ENCODE measurements around the gene ETV1.

ETV1 gene

GRCh38 chr7:13991791-13992595, 2.5 kb upstream of the ETV1 start:
- POLR2A ChIA-PET, result interaction anchor here (0.7 kb wide), 1 partner anchor 464 kb away, joined by 3 read pairs; no protein-coding TSS in a partner anchor
- peaks cover 0 to 8% (median 2%) of the 10 kb centered on the region in 5 experiments for H3K27me3 ChIP-seq (replicated peaks in 2 of 5; ENCODE audit: control insufficient read depth in 4 of 5, insufficient read depth in 5 of 5, low read length in 4 of 5)
- H3K36me3 ChIP-seq (ENCODE audit: control insufficient read depth in 4 of 4, insufficient read depth in 4 of 4, low read length in 3 of 4), result no peaks in the 10 kb centered on the region
- H3K27ac ChIP-seq (ENCODE audit: insufficient read depth in 1 of 2, low read depth in 1 of 2, low read length in 2 of 2, poor library complexity in 1 of 2, severe bottlenecking in 2 of 2), result peak overlapping the region in 1 of 2 experiments; percentile 79
- WGBS (ENCODE audit: insufficient coverage), result 93% methylated on average over 2 of the region's 12 CpGs
- peaks cover 10 to 35% (median 29%) of the 10 kb centered on the region in 4 experiments for H3K4me1 ChIP-seq (ENCODE audit: control extremely low read depth in 1 of 4, control insufficient read depth in 4 of 4, insufficient read depth in 4 of 4, low read length in 3 of 4)
- no peaks in the 10 kb centered on the region for H3K9me3 ChIP-seq (ENCODE audit: control extremely low read depth in 1 of 5, control insufficient read depth in 4 of 5, insufficient read depth in 2 of 5, low read depth in 1 of 5, low read length in 4 of 5)
- peak overlapping the region in 6 of 7 experiments; percentile 71 to 89 (median 80) for H3K4me3 ChIP-seq (ENCODE audit: control insufficient read depth in 1 of 7, extremely low read depth in 1 of 7, insufficient read depth in 4 of 7, low read depth in 2 of 7, low read length in 6 of 7)
- no peak for DNase-seq
- CTCF ChIA-PET, result interaction anchor here (1.1 to 2.6 kb wide), 5 partner anchors 12 to 465 kb away, joined by 3 to 10 read pairs (median 4); no protein-coding TSS in a partner anchor

- ChIA-PET CTCF (interaction anchor here (1.1 to 2.6 kb wide), 5 partner anchors 11 to 465 kb away, joined by 3 to 10 read pairs (median 4); no protein-coding TSS in a partner anchor), POLR2A (no interaction called here)
- Histone ChIP-seq H3K4me1 (ENCODE audit: control extremely low read depth in 1 of 4, control insufficient read depth in 4 of 4, insufficient read depth in 4 of 4, low read length in 3 of 4) (peaks cover 10 to 35% (median 29%) of the 10 kb centered on the region in 4 experiments), H3K27ac (ENCODE audit: insufficient read depth in 1 of 2, low read depth in 1 of 2, low read length in 2 of 2, poor library complexity in 1 of 2, severe bottlenecking in 2 of 2) (peak overlapping the region in 1 of 2 experiments; percentile 79), H3K36me3 (ENCODE audit: control insufficient read depth in 4 of 4, insufficient read depth in 4 of 4, low read length in 3 of 4) (no peaks in the 10 kb centered on the region), H3K27me3 (replicated peaks in 2 of 5; ENCODE audit: control insufficient read depth in 4 of 5, insufficient read depth in 5 of 5, low read length in 4 of 5) (peaks cover 0 to 11% (median 2%) of the 10 kb centered on the region in 5 experiments), H3K9me3 (ENCODE audit: control extremely low read depth in 1 of 5, control insufficient read depth in 4 of 5, insufficient read depth in 2 of 5, low read depth in 1 of 5, low read length in 4 of 5) (no peaks in the 10 kb centered on the region), H3K4me3 (ENCODE audit: control insufficient read depth in 1 of 7, extremely low read depth in 1 of 7, insufficient read depth in 4 of 7, low read depth in 2 of 7, low read length in 6 of 7) (peak overlapping the region; percentile 46 to 89 (median 78))
- WGBS (ENCODE audit: insufficient coverage), result under 1% methylated on average over 25 of the region's 38 CpGs
- peak; percentile 93 to 94 (median 94) for DNase-seq
Observed at GRCh38 chr7:13990984-13991790, 1.7 kb upstream of the ETV1 start.

- no peaks in the 10 kb centered on the region for H3K36me3 ChIP-seq (ENCODE audit: control insufficient read depth in 4 of 4, insufficient read depth in 4 of 4, low read length in 3 of 4)
- peaks cover 10 to 35% (median 29%) of the 10 kb centered on the region in 4 experiments for H3K4me1 ChIP-seq (ENCODE audit: control extremely low read depth in 1 of 4, control insufficient read depth in 4 of 4, insufficient read depth in 4 of 4, low read length in 3 of 4)
- POLR2A ChIA-PET, result no interaction called here
- H3K9me3 ChIP-seq (ENCODE audit: control extremely low read depth in 1 of 5, control insufficient read depth in 4 of 5, insufficient read depth in 2 of 5, low read depth in 1 of 5, low read length in 4 of 5), result no peaks in the 10 kb centered on the region
- CTCF ChIA-PET, result interaction anchor here (2.6 kb wide), 1 partner anchor 10 kb away, joined by 10 read pairs; no protein-coding TSS in a partner anchor
- H3K27ac ChIP-seq (ENCODE audit: insufficient read depth in 1 of 2, low read depth in 1 of 2, low read length in 2 of 2, poor library complexity in 1 of 2, severe bottlenecking in 2 of 2), result peak overlapping the region in 1 of 2 experiments; percentile 57
- WGBS (ENCODE audit: insufficient coverage), result 0% methylated on average over 18 of the region's 24 CpGs
- peaks cover 0 to 14% (median 2%) of the 10 kb centered on the region in 5 experiments for H3K27me3 ChIP-seq (replicated peaks in 2 of 5; ENCODE audit: control insufficient read depth in 4 of 5, insufficient read depth in 5 of 5, low read length in 4 of 5)
- peak overlapping the region; percentile 46 to 89 (median 78) for H3K4me3 ChIP-seq (ENCODE audit: control insufficient read depth in 1 of 7, extremely low read depth in 1 of 7, insufficient read depth in 4 of 7, low read depth in 2 of 7, low read length in 6 of 7)
- peak in 2 of 3 donors; percentile 67 to 72 for DNase-seq
Observed at GRCh38 chr7:13990319-13990983, 985 bp upstream of the ETV1 start.

- peaks cover 10 to 35% (median 29%) of the 10 kb centered on the region in 4 experiments for H3K4me1 ChIP-seq (ENCODE audit: control extremely low read depth in 1 of 4, control insufficient read depth in 4 of 4, insufficient read depth in 4 of 4, low read length in 3 of 4)
- POLR2A ChIA-PET, result no interaction called here
- H3K27me3 ChIP-seq (replicated peaks in 2 of 5; ENCODE audit: control insufficient read depth in 4 of 5, insufficient read depth in 5 of 5, low read length in 4 of 5), result peaks cover 0 to 14% (median 2%) of the 10 kb centered on the region in 5 experiments
- CTCF ChIA-PET, result interaction anchor here (2.6 kb wide), 1 partner anchor 10 kb away, joined by 10 read pairs; no protein-coding TSS in a partner anchor
- H3K36me3 ChIP-seq (ENCODE audit: control insufficient read depth in 4 of 4, insufficient read depth in 4 of 4, low read length in 3 of 4), result no peaks in the 10 kb centered on the region
- peak overlapping the region; percentile 47 to 89 (median 78) for H3K4me3 ChIP-seq (ENCODE audit: control insufficient read depth in 1 of 7, extremely low read depth in 1 of 7, insufficient read depth in 4 of 7, low read depth in 2 of 7, low read length in 6 of 7)
- 0% methylated on average over 11 of the region's 13 CpGs for WGBS (ENCODE audit: insufficient coverage)
- H3K9me3 ChIP-seq (ENCODE audit: control extremely low read depth in 1 of 5, control insufficient read depth in 4 of 5, insufficient read depth in 2 of 5, low read depth in 1 of 5, low read length in 4 of 5), result no peaks in the 10 kb centered on the region
- H3K27ac ChIP-seq (ENCODE audit: insufficient read depth in 1 of 2, low read depth in 1 of 2, low read length in 2 of 2, poor library complexity in 1 of 2, severe bottlenecking in 2 of 2), result peak overlapping the region in 1 of 2 experiments; percentile 57
- DNase-seq, result peak in 1 of 3 donors; percentile 1
Observed at GRCh38 chr7:13989949-13990305, 461 bp upstream of the ETV1 start.

GRCh38 chr7:13988731-13989125, 738 bp downstream of the ETV1 start:
- 0% methylated on average over 5 of the region's 5 CpGs for WGBS (ENCODE audit: insufficient coverage)
- DNase-seq, result peak in 2 of 3 donors; percentile 6 to 10

GRCh38 chr7:13988065-13988464, 1.4 kb downstream of the ETV1 start:
- WGBS (ENCODE audit: insufficient coverage), result no CpG with 5 or more reads among the region's 8 CpGs
- Histone ChIP-seq H3K4me1 (ENCODE audit: control extremely low read depth in 1 of 4, control insufficient read depth in 4 of 4, insufficient read depth in 4 of 4, low read length in 3 of 4) (peaks cover 10 to 35% (median 29%) of the 10 kb centered on the region in 4 experiments), H3K4me3 (ENCODE audit: control insufficient read depth in 1 of 7, extremely low read depth in 1 of 7, insufficient read depth in 4 of 7, low read depth in 2 of 7, low read length in 6 of 7) (no peak overlapping the region), H3K36me3 (ENCODE audit: control insufficient read depth in 4 of 4, insufficient read depth in 4 of 4, low read length in 3 of 4) (no peaks in the 10 kb centered on the region), H3K27me3 (replicated peaks in 2 of 5; ENCODE audit: control insufficient read depth in 4 of 5, insufficient read depth in 5 of 5, low read length in 4 of 5) (peaks cover 0 to 14% (median 2%) of the 10 kb centered on the region in 5 experiments), H3K9me3 (ENCODE audit: control extremely low read depth in 1 of 5, control insufficient read depth in 4 of 5, insufficient read depth in 2 of 5, low read depth in 1 of 5, low read length in 4 of 5) (no peaks in the 10 kb centered on the region), H3K27ac (ENCODE audit: insufficient read depth in 1 of 2, low read depth in 1 of 2, low read length in 2 of 2, poor library complexity in 1 of 2, severe bottlenecking in 2 of 2) (no peak overlapping the region)
- ChIA-PET POLR2A (no interaction called here), CTCF (interaction anchor here (1.5 to 1.6 kb wide), 2 partner anchors 11 to 245 kb away, joined by 4 read pairs; no protein-coding TSS in a partner anchor)
- peak in 2 of 3 donors; percentile 5 to 26 for DNase-seq

More at GRCh38 chr7:13988731-13989125, 738 bp downstream of the ETV1 start:
- Histone ChIP-seq H3K27ac (ENCODE audit: insufficient read depth in 1 of 2, low read depth in 1 of 2, low read length in 2 of 2, poor library complexity in 1 of 2, severe bottlenecking in 2 of 2) (peak overlapping the region in 1 of 2 experiments; percentile 19), H3K4me1 (ENCODE audit: control extremely low read depth in 1 of 4, control insufficient read depth in 4 of 4, insufficient read depth in 4 of 4, low read length in 3 of 4) (peaks cover 10 to 35% (median 29%) of the 10 kb centered on the region in 4 experiments), H3K36me3 (ENCODE audit: control insufficient read depth in 4 of 4, insufficient read depth in 4 of 4, low read length in 3 of 4) (no peaks in the 10 kb centered on the region), H3K9me3 (ENCODE audit: control extremely low read depth in 1 of 5, control insufficient read depth in 4 of 5, insufficient read depth in 2 of 5, low read depth in 1 of 5, low read length in 4 of 5) (no peaks in the 10 kb centered on the region), H3K27me3 (replicated peaks in 2 of 5; ENCODE audit: control insufficient read depth in 4 of 5, insufficient read depth in 5 of 5, low read length in 4 of 5) (peaks cover 0 to 14% (median 2%) of the 10 kb centered on the region in 5 experiments), H3K4me3 (ENCODE audit: control insufficient read depth in 1 of 7, extremely low read depth in 1 of 7, insufficient read depth in 4 of 7, low read depth in 2 of 7, low read length in 6 of 7) (peak overlapping the region in 6 of 7 experiments; percentile 71 to 89 (median 80))
- CTCF ChIA-PET, result interaction anchor here (1.0 to 1.6 kb wide), 3 partner anchors 10 to 246 kb away, joined by 3 to 4 read pairs (median 4); no protein-coding TSS in a partner anchor
- POLR2A ChIA-PET, result no interaction called here

Measured in common myeloid progenitor, CD34-positive (primary cell).